NOMO-1 treated with dmso at 0.1 percent for 144 hours (cell line): ENCODE measurements around the gene MAPKBP1.
"Not testable (repeated sequence)": the region's sequence is repeated elsewhere in the genome, so short reads cannot be mapped to it uniquely, and the experiment has no call there.

Source experiments
- DNase-seq: peaks from one replicate; lab custom pipeline; 2025; ENCODE audit not compliant: unreplicated experiment; lab: John Stamatoyannopoulos, UW

Gene MAPKBP1, protein sequence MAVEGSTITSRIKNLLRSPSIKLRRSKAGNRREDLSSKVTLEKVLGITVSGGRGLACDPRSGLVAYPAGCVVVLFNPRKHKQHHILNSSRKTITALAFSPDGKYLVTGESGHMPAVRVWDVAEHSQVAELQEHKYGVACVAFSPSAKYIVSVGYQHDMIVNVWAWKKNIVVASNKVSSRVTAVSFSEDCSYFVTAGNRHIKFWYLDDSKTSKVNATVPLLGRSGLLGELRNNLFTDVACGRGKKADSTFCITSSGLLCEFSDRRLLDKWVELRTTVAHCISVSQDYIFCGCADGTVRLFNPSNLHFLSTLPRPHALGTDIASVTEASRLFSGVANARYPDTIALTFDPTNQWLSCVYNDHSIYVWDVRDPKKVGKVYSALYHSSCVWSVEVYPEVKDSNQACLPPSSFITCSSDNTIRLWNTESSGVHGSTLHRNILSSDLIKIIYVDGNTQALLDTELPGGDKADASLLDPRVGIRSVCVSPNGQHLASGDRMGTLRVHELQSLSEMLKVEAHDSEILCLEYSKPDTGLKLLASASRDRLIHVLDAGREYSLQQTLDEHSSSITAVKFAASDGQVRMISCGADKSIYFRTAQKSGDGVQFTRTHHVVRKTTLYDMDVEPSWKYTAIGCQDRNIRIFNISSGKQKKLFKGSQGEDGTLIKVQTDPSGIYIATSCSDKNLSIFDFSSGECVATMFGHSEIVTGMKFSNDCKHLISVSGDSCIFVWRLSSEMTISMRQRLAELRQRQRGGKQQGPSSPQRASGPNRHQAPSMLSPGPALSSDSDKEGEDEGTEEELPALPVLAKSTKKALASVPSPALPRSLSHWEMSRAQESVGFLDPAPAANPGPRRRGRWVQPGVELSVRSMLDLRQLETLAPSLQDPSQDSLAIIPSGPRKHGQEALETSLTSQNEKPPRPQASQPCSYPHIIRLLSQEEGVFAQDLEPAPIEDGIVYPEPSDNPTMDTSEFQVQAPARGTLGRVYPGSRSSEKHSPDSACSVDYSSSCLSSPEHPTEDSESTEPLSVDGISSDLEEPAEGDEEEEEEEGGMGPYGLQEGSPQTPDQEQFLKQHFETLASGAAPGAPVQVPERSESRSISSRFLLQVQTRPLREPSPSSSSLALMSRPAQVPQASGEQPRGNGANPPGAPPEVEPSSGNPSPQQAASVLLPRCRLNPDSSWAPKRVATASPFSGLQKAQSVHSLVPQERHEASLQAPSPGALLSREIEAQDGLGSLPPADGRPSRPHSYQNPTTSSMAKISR (N-terminal part only)

DNA sequence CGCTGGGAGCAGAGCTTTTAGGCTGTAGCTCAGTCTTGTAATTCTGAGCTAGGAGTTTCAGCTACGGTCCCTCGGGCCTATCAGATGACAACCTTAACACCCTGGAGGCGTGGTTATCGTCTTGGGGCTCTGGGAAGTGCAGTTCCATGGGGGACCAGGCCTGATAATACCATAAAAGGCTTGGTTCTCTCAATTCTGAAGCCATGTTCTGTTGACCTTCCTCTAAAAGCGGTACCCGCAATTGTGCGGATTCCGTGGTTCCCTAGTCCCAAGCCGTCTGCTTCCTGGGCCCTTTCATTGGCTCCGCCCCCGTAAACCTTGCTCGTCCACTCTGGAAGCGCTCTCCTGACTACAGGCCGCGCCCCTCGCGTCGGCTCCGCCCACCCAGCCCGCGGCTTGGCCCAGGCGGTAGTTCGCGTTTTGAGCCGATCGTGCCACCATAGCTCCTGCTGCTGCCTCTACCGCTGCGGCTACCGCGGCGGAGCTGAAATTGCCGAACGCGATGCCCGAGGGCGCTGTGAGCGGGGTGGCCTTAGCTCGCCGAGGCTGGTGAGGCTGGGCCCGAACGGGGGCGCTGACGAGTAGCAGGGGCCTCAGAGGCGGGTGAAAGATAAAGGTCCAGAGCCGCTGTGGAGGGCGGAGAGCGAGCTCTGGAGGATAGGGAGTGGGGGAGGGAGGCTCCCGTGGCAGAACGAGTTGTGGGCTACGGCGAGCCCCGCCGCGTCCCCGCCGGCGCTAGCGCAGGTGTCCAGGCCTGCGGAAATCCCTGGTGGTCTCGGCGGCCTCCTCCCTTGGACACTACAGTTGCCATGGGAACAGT is at the start of gene MAPKBP1:
MAPKBP1 (plus strand) TSS at position 423 of the 820 bp plus-strand sequence. CDS start 792 bp downstream, outside the sequence.
- peak; percentile 97 for DNase-seq

GRCh38 chr15:41727143-41727542 is 47.1 kb upstream of the MAPKBP1 start:
- DNase-seq, result no peak

DNA sequence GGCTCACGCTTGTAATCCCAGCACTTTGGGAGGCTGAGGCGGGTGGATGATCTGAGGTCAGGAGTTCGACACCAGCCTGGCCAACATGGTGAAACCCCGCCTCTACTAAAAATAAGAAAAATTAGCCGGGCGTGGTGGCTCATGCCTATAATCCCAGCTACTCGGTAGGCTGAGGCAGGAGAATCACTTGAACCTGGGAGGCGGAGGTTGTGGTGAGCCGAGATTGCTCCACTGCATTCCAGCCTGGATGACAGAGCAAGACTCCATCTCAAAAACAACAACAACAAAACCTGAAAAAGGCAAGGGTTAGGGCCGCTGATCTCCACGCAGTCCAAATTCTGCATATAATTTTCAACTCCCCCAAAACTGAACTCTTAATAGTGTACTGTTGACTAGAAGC is 46.2 kb upstream of the MAPKBP1 start:
- DNase-seq, result not testable (repeated sequence)

GRCh38 chr15:41730543-41730942 is 43.7 kb upstream of the MAPKBP1 start:
- no peak for DNase-seq

GRCh38 chr15:41732483-41732882 is 41.8 kb upstream of the MAPKBP1 start:
- DNase-seq, result no peak

- DNase-seq, result no peak
These were observed 40.2 kb upstream of the MAPKBP1 start for GRCh38 chr15:41734079-41734478.

DNA sequence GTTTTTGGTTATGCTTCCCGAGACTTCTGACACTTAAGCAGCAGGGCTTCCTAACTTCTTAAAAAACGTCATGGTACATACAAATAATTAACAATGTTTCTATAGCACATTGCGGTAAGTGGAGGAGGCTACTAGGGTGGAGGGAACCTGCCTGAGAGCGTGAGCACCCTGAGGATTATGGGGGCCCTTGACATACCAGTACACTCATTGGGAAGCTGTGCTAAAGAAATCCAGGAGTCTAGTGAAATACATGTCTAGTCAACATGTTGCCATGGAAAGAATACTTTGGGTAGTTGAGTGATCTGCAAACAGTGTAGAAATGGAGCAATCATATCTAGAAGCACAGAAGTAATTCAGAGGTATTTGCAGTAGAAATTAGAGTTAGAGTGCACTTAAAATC is 39.2 kb upstream of the MAPKBP1 start:
- no peak for DNase-seq

DNA sequence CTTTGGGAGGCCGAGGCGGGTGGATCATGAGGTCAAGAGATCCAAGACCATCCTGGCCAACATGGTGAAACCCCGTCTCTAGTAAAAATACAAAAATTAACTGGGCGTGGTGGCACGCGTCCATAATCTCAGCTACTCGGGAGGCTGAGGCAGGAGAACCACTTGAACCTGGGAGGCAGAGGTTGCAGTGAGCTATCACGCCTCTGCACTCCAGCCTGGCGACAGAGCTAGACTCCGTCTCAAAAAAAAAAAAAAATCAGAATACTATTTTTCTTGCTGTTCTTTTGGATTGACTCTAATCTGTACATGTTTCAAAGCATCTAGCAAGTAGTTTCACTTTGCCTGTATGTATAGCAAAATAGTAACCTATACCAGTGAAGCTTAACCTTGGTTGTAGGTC is 38.8 kb upstream of the MAPKBP1 start:
- not testable (repeated sequence) for DNase-seq

DNA sequence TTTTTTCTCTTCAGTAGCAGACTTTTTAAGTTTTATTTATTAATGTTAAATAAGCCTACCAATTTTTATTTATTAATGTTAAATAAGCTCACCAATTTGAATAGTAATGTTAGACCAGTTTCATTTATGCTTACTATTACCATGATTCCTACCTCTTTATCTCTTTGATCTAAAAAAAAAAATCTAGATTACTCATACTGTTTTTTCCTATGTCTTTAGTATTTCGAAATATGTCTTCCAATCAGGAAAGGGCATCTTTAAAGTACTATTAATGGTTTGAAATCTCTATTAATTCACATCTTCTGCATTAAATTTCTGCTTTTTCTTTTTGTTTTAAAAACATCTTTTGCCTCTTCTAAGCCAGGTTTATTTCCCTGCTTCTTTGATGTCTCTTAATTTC is 27.5 kb upstream of the MAPKBP1 start:
- no peak for DNase-seq

DNA sequence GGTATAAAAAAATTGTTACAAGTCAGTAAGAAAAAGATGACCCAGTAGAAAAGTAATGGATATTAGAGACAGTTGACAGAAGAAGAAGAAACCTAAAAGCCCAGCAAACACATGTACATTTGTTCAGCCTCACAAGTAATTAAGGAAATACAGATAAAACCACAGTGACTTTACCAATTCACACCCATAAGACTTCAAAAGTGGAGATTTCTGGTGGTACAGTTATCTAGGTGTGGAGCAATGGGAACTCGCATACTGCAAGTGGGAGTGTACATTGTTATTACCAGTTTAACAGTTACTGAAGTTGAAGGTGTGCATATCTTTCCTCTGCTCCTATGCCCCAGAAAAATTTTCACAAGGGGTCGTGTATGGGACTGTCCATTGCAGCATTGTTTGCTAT is 18.1 kb upstream of the MAPKBP1 start:
- no peak for DNase-seq

DNA sequence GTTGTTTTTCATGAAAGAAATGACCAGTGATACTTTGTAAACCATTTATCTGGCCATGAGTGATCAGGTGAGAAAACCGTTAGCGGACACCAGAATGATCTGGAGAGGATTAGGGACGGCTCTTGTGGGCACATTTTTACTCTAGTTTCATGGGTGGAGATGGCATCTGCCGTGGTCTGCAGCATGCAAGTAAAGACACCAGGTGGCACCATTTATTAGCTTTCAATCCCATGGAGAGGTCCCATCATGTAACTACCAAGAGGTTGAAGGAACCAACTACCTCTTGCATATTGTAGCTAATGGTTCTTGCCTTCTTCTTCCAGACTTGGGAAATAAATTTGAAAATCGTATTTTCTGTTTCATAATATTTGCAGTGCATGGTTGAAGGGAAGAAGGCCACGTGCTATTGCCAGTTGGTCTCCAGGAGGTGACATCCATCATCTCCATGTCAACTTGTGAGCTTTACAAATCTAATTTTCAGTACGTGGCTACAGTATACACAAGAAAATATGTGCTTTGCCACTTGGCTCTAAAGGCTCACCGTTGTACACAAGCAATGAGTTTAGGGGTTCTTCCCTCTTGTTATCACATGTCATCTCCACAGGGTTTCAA is 1.5 kb upstream of the MAPKBP1 start:
- peak; percentile 21 for DNase-seq

- DNase-seq, result no peak
These were observed 954 bp upstream of the MAPKBP1 start for GRCh38 chr15:41773332-41773728.

- DNase-seq, result no peak
These were observed 589 bp upstream of the MAPKBP1 start for GRCh38 chr15:41773729-41774061.

DNA sequence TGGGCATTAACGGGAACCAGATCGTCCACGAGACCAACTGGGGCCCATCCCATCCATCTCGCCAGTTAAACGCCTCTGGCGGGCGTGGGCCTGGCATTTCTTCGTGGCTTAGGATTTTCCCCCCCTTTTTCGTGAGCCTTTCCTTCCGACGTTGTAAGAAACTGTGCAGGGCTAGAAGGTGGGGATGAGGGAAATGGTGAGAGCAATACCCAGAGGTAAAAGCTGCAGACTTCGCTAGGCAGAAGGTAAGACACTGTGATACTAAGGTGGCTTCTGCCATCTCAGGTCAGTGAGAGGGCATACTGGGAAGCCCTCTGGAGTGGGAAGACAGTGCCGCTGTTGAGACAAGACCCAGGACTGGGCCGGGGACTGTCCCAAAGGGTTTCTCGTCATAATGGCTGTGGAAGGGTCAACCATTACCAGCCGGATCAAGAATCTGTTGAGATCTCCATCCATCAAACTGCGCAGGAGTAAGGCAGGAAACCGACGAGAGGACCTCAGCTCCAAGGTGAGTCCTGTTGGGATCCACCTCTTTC is 666 bp downstream of the MAPKBP1 start:
- DNase-seq, result no peak

GRCh38 chr15:41775651-41776050 is 1.4 kb downstream of the MAPKBP1 start:
- DNase-seq, result no peak

DNA sequence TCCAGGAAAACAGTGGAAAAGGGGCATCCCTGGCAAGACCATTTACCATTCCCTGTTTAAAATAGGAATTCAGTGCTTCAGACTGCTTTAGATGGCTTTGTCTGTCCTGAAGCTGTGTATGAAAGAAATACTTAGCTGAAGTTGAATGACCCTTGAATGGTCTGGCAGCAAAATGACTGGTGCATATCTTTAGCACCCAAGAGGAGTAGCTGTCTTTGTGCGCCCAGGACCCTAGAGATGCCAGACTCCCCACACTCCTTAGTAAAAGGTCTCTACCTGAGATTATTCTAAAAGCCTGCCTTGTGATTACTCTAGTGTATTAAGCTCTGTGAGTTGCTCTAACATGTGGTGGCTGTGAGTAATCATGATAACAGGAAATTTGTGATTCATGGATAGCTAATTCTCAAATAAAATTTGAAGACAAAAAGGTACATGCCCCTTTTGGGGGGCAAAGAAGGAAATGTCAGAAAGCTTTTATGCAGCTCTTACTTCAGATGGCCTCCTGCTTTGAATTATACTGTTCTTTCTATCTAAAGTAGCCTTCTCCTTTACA is 3.2 kb downstream of the MAPKBP1 start:
- no peak for DNase-seq

DNA sequence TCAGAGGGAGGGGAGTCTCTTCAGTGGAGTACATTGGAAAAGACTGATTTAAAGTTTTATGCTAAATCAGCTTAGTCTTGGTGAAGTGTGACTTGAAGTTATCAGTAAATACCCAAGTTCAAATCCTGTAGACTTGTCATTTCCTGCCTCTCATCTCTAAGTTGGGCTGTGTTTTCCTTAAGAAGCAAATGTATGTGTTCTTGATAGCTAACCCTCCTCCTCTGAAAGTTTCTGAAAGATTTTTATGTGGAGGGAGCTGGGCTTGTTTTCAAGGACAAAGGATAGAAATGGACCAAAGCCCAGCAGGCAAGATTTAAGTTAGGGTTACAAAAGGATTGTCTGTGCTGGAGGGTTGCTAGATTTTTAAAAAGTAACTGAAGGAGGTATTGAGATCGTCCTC is 4.2 kb downstream of the MAPKBP1 start:
- DNase-seq, result no peak

DNA sequence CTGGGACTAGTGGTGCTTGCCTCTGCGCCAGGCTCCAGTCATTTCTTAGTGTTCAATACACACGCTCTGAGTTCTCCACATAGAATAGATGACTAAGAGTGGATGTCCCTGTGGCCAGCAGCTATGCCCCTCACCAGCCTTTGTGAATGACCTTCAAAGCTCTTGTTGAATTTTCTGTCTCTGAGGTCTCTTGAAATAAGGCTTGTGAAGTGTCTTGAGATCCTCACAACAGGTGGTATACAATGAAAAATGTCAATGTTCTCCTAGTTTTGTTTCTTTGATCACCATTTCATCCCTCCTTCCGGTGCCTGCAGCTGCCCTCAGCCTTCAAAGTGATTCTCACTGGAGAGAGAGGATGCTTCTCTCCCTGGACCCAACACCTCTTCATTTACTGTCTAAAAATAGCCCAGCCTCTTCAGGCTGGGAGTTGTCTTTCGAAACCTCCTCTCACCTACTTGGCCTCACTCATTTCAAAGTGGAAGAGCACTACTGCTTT is 5.4 kb downstream of the MAPKBP1 start:
- DNase-seq, result no peak

GRCh38 chr15:41780266-41780665 is 6.0 kb downstream of the MAPKBP1 start:
- DNase-seq, result no peak
